Amniotic epithelial cell (primary cell): Measurements from ENCODE around the gene KIF16B.
"Not testable (repeated sequence)": the region's sequence is repeated elsewhere in the genome, so short reads cannot be mapped to it uniquely, and the experiment has no call there.

Source experiments
- DNase-seq: peaks from one replicate; pipeline ENCODE4 v3.0.0-alpha.2; 2010; ENCODE audit warnings: low read depth

KIF16B gene

GRCh38 chr20:16292226-16292880, 280.9 kb downstream of the KIF16B start:
- peak; percentile 14 for DNase-seq

DNA sequence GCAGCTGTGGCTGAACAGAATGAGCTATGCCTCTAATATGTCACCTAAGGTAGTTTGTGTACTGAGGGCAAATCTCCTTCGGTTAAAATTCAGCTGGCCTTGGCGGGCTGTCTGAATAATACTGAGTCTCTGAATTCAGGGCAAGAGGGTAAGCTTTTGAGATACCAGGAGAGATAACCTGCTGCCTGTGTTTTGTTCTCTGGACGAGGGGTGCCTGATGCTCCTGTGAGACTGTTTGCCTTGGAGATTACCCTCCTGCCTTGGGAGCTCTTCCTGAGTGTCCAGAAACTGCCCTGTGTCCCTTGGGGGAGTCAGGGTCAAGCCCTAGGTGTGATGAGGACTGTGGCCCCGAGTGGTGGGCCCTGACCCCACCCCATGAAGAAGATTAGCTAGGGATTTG, 282.9 kb downstream of the KIF16B start:
- DNase-seq = no peak

DNA sequence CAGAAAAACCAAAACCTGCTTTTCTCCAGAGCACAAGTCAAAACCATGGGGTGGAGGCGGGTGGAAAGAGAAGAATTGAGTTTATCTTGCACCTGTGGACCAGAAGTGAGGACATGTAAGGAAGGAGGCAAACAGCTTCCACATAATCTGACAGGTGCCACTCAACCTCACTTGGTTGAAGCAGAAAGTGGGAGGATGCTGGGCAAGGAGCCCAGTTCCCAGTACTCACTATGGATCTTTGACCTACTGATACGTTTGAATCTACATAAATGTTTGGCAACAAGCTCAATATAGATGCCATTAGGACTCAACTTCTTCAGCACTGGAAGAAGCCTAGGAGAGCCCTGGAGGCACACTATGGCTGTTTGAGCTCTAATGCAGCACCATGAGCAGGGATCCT, 285.5 kb downstream of the KIF16B start:
- no peak for DNase-seq

DNA sequence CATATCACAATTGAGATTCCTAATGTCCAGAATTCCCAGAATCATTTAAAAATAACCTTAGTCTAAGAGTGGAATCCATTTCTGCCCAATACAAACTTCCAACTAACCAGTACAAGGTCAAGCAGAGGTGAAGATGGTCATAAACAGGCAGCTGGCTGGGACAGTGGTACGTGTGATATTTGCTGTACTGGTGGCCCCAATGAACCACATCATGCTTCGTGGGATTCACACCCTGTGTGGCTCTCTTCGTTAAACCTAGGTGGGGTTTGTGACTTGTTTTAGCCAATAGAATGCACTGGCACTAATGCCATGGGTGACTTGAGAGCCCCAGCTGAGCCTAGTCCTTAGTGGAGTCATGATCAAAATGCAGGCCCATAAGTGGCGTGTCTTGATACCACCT, 286.6 kb downstream of the KIF16B start:
- no peak for DNase-seq

DNA sequence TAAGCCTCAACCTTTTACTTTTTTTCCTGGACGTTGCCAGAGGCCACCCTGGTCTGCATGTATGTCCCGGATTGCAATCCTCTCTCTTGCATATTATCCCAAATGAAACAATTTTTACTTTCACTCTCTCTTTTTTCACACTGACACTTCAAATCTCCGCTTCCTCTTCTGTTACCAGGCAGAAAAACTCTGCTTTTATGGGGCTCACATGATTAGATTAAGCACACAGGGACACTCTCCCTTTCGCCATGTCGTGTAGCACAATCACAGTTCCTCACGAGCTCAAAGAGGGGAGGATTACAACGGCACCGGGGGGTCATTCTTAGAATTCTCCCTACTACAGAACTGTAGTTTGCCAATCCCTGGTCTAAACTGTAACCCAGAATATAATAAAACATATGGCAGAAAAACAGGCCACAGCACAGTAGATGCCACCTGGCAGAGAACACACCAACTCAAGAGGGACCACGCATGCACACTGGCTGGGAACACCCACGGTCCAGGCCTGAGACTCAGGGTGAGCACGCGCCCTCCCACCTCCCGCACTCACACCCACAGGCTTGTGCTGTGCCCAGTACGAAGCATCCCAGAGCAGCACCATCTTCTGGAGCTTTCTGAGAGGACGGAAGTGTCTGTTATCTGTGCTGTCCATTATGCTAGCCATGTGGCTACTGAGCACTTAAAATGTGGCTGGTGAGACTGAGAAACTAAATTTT, 288.7 kb downstream of the KIF16B start:
- DNase-seq = no peak

DNA sequence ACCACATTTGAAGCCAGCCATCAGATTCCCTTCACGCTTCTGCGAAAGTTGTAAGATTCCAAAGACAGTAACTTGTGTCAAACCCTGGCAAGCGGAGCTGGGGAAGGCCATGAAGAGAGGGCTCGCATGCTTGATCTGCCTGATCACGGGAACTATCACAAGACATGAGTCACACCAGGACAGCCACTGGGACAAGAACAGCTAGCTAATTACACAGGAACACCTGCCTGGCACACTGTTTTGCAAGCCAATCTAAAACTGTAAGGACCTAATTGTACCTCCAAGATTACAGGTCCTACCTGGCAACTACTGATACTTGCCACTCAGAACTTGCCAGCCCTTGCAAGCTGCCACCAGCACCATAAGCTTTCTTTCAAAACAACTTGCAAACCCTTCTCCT, 289.3 kb downstream of the KIF16B start:
- no peak for DNase-seq

DNA sequence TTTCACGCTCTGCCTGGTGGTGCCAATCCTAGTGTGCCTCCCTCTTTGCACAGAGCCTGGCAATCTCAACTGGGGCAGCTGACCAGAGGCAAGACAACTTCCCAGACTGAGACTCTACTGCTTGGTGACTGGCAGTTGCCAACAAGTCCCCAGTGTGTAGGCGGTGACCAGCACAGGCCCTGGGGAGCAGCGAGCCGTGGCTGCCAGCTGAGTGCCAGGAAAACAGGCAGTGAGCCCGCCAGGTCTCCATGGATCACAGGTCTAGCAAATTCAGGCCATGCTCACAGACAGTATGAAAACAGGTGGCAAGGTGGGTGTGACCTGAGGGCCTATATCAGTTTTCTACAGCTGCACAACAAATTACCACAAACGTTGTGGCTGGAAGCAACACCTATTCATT, 289.9 kb downstream of the KIF16B start:
- no peak for DNase-seq

DNA sequence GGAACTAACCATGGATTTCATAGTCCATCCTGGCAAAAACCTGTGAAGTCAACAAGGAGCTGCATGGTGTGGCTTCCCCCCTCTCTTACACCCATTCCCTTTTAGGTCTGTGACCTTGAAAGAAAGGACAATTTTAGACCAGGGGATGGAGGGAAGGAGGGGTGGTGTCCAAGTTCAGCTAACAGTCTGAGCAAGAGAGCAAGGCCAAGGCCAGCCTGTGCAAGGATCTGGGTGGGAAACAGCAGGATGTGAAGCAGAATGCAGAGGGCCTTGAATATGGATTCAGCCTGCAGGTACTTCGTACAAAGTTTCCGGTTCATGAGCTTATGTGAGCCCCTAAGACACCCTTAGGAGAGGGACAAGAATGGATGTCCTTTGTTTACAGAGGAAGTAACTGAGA, 293.0 kb downstream of the KIF16B start:
- no peak for DNase-seq

GRCh38 chr20:16279320-16279719, 293.9 kb downstream of the KIF16B start:
- no peak for DNase-seq

- DNase-seq = no peak
Observed at GRCh38 chr20:16273812-16274555, 299.3 kb downstream of the KIF16B start.

DNA sequence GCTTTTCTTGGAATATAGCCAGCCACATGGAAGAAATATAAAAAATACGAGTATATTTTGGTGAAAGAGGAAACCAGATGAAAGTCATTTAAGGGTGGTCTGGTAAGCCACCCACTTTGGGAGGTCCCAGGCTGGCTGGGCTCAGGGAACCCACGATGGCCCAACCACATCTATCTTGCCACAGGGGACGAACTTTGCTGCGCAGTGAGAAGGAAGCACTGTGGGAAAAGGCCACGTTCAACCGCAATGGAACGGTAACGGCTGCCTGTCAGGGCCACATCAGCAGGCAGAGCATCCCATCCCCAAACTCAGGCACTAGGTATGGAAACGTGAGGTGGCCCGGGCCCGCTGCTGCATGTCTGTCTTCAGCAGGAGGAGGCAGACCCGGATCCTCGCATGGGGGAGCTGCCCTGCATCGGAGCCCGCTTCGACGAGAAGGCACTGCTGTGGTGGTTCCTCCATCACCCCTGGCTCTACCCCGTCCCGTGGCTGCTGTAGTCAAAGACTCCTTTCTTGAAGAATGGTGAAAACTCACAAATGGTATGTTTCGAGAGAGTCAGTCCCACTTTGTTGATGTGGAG, 300.4 kb downstream of the KIF16B start:
- DNase-seq = no peak

DNA sequence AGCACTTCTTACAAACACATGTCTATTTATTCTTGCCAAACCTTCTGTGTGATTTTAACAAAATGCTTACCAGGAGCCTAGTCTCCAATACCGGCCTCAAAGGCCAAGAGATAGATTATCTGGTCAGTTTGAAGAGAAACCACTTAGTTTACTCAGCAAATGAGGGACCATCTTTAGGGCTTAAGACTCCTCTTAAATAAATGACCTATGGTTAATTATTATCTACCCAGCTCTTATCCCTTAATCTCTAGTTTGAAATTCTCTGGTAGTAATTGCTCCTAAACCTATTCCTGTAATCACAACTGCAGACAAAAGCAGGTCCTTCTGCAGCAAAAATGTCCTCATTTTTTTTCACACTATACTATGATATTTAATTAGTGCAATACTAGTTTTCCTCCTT, 301.8 kb downstream of the KIF16B start:
- DNase-seq = no peak

- no peak for DNase-seq
Observed at GRCh38 chr20:16270989-16271388, 302.3 kb downstream of the KIF16B start.

DNA sequence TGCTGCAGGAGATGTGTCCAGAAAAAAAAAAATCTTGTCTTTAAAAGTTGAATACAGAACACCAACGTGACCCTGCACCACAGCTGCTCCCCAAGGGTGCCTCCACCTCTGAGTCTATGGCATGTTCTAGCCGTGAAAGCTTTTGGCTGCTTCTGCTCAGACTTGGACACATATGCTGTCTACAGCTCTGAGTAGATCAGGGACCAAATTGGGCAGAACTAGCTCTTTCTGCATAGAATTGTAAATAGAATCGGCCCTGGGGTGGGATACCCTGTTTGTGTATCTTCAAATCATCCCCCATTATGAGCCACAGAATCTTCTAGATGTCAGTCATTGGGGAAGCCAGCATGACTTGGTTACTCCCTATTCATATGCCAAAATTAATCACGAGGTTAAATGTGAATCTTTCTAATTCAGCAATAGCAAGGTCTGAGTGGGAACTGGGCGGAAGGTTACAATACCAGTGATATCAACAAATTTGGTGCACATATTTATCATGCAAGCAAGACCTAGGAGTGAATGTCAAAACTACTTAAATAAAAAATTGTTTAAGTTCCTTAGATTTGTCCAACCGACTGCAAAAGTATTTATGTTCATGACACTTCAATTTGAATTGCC, 302.8 kb downstream of the KIF16B start:
- DNase-seq = no peak

DNA sequence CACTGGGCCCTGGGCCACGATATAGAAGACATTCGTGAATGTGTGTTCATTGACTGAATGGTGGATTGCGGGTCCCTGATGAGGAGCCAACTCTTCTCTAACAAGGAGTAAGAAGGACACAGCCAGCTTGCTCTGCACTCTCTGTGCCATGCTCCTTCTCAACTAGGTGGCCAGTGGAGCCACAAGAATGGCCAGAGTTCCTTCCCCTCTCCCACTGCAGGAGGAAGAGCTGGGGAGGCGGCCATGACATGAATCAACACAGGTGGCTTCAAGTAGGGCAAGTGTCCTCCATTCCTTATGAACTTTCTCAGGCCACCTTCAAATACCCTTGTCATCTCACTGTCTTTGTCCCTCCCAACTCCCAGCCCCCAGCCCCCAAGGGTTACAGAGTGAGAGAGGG, 305.7 kb downstream of the KIF16B start:
- no peak for DNase-seq

DNA sequence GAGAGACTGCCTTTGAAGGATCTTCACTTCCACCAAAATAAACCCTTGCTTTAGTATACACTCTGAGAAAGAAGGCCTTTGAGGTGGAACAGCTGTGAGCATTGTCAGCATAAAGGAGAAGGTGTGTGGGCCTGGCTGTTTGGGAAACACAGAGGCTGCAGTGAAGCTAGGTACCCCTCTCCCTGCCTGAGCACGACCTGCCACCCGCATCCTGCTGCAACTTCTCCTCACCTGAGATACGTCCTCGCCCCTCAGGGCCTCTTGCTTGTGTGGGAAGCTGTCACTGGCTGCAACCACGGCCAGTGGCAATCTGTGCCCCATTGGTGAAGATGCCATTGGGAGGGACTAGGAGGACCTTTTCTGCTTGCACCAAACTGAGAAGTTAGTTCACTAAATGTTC, 307.9 kb downstream of the KIF16B start:
- DNase-seq = no peak

DNA sequence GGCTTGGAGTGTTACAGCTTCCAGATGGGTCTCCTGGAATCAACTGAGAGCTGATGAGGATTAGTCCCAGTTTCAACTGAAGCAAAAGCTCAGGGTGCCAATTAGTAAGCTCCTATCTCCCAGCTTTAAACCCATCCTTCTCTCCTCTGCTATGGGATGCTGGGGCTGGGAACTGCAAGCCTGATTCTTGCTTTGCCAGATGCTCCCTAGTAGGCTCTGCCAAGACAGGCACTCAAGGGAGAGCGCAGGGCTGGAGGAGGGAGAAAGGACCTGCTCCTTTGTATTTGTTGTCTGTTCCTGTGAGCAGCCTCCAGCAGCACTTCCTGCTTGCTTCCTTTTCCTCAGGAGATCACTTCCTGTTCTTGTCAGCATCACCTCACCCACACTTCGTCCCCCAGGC, 309.7 kb downstream of the KIF16B start:
- no peak for DNase-seq

- DNase-seq = no peak
Observed at GRCh38 chr20:16262594-16262993, 310.7 kb downstream of the KIF16B start.

- no peak for DNase-seq
Observed at GRCh38 chr20:16261733-16262273, 311.4 kb downstream of the KIF16B start.

DNA sequence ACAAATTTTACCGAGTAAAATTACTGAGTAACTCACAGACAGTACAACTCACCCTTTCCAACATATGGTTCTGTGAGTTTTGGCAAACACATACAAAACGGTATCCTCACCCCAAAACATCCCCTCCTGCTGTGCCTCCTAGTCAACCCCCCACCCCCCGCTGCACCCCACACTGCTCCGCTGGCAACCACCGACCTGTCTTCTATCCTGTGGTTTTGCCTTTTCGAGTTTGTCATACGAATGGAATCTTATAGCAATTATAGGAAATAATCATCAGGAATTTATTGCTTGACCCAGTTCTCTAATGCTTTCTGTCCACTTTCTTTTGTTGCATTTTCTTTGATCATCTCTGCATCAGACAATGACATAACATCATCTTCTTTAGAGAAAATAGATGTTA, 312.3 kb downstream of the KIF16B start:
- no peak for DNase-seq

DNA sequence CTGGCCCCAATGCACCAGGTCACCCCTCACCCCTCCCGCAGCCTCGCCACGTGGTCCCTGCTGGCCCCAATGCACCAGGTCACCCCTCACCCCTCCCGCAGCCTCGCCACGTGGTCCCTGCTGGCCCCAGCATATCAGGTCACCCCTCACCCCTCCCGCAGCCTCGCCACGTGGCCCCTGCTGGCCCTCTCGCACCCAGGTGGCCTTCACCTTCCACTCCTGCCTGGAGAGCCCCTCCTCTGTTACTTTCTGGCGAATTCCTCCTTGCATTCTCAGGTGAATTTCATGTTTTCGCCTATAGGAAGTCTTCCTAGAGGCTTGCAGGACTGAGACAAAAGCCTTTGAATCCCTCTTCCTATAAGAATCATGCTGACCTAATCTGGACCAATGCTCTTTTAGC, 313.1 kb downstream of the KIF16B start:
- DNase-seq = not testable (repeated sequence)

- no peak for DNase-seq
Observed at GRCh38 chr20:16258766-16259165, 314.5 kb downstream of the KIF16B start.
